Right hindlimb (tissue), 1 donor: ENCODE results near the gene TOGARAM2.
"Not testable (repeated sequence)": the region's sequence is repeated elsewhere in the genome, so short reads cannot be mapped to it uniquely, and the experiment has no call there.

Experiments used
- DNase-seq: peaks from one replicate; pipeline ENCODE4 v3.0.0-alpha.2; 2018

The TOGARAM2 gene

GRCh38 chr2:28977176-28977875 lies 3.8 kb upstream of the TOGARAM2 start:
- no peak for DNase-seq

- DNase-seq, result not testable (repeated sequence)
Observed at GRCh38 chr2:28978001-28978400, 3.1 kb upstream of the TOGARAM2 start.

- DNase-seq, result no peak
Observed at GRCh38 chr2:28978606-28979005, 2.5 kb upstream of the TOGARAM2 start.

- DNase-seq, result no peak
Observed at GRCh38 chr2:28979041-28979440, 2.1 kb upstream of the TOGARAM2 start.

- no peak for DNase-seq
Observed at GRCh38 chr2:28979576-28980366, 1.3 kb upstream of the TOGARAM2 start.

- no peak for DNase-seq
Observed at GRCh38 chr2:28980368-28981015, 606 bp upstream of the TOGARAM2 start.

- no peak for DNase-seq
Observed at GRCh38 chr2:28981620-28982376, 700 bp downstream of the TOGARAM2 start.

- no peak for DNase-seq
Observed at GRCh38 chr2:28982381-28982950, 1.4 kb downstream of the TOGARAM2 start.

GRCh38 chr2:28986429-28986828 lies 5.3 kb downstream of the TOGARAM2 start:
- DNase-seq, result no peak

- no peak for DNase-seq
Observed at GRCh38 chr2:28989973-28990372, 8.9 kb downstream of the TOGARAM2 start.

- no peak for DNase-seq
Observed at GRCh38 chr2:28990445-28990844, 9.3 kb downstream of the TOGARAM2 start.

GRCh38 chr2:28991021-28991420 lies 9.9 kb downstream of the TOGARAM2 start:
- DNase-seq, result no peak

GRCh38 chr2:28991460-28991859 lies 10.4 kb downstream of the TOGARAM2 start:
- no peak for DNase-seq

- no peak for DNase-seq
Observed at GRCh38 chr2:28993206-28993960, 12.3 kb downstream of the TOGARAM2 start.

- DNase-seq, result no peak
Observed at GRCh38 chr2:28994074-28994473, 13.0 kb downstream of the TOGARAM2 start.

- no peak for DNase-seq
Observed at GRCh38 chr2:28994679-28995078, 13.6 kb downstream of the TOGARAM2 start.

GRCh38 chr2:28995765-28996750 lies 15.0 kb downstream of the TOGARAM2 start:
- DNase-seq, result no peak

- DNase-seq, result no peak
Observed at GRCh38 chr2:28997237-28997846, 16.2 kb downstream of the TOGARAM2 start.

- no peak for DNase-seq
Observed at GRCh38 chr2:28997847-28998735, 17.0 kb downstream of the TOGARAM2 start.
